ENCODE data around the gene MCU. TPM values are rescaled to one million over a fixed set of nuclear protein-coding genes. Genes with fewer than 3 reads are reported as not detected.

The MCU gene
- total and polyA plus RNA-seq, 10 of the 15 experiments (the other 5 are each of a cell fraction or from before 2014, with no cell fraction given), result 5.1 to 49.1 (median 17.9) TPM

DNA sequence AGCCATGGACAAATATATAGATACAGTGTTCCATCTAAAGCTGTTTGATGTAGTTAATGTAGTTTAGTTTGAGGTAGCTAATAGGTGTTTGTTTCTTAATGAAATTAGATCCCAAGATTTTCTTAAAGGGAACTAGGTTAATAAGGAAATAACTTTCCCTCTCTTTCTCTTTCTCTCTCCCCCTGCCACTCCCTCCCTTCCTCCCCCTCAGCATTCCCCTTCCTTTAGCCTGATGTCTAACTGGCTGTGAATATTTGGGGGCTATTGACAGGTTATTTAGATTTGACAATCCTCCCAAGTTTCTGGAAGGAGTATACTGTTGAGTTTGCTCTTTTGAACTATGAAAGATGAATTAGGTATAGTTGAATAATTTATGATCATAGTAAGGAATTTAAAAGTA is 136.4 kb downstream of the MCU start (continued):
- TF ChIP-seq STAT3 (IDR thresholded peaks at IDR 0.05; ENCODE audit: low read depth, low read length), result no peak
- no peak for TF ChIP-seq RCOR1 (conservative IDR thresholded peaks at IDR 0.05; ENCODE audit: low read depth, low read length)
- no peak for TF ChIP-seq ZSCAN29 (IDR thresholded peaks at IDR 0.05)
- no peak for TF ChIP-seq SMARCA5 (IDR thresholded peaks at IDR 0.05)
- TF ChIP-seq EP300 (IDR thresholded peaks at IDR 0.05; ENCODE audit: borderline replicate concordance in 1 of 2, control insufficient read depth in 1 of 2, low read depth in 2 of 2, low read length in 2 of 2), result no peak
- no peak for TF ChIP-seq YBX1 (IDR thresholded peaks at IDR 0.05)

DNA sequence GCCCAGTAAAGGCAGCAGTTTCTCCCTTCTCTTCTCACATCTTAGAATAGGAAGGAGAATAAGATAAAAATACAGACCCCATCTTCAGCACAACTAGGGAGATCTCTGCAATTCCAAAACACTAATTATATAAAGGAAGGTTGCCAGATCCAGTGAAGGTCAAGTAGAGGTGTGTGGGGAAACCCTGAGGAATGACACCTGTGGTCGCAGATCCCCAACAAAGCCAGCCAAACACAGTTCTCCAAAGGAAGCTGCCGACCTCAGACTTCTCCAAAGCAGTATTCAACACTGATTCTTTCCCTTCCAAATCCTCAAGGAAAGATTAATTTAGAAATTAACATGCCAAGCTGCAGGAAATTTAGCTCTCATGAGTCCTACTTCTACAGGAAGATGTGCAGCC is 138.7 kb downstream of the MCU start:
- Histone ChIP-seq H3K36me3 (ENCODE audit: control insufficient read depth in 2 of 2, insufficient read depth in 2 of 2, low read length in 1 of 2) (no peaks in the 10 kb centered on the region), H2AFZ (ENCODE audit: control insufficient read depth, low read depth, low read length) (no peak overlapping the region), H3K79me2 (ENCODE audit: control insufficient read depth, insufficient read depth, low read length) (no peaks in the 10 kb centered on the region), H3K9me3 (replicated peaks; ENCODE audit: control insufficient read depth, insufficient read depth, low read length) (no peaks in the 10 kb centered on the region), H3K27me3 (replicated peaks in 1 of 2; ENCODE audit: control insufficient read depth in 2 of 2, insufficient read depth in 2 of 2, low read length in 1 of 2) (no peaks in the 10 kb centered on the region), H3K4me1 (ENCODE audit: control insufficient read depth, insufficient read depth, low read length) (no peaks in the 10 kb centered on the region), H3K27ac (ENCODE audit: control insufficient read depth, insufficient read depth) (no peak overlapping the region), H3K9ac (ENCODE audit: control insufficient read depth, insufficient read depth, low read length) (no peak overlapping the region), H3K4me2 (ENCODE audit: control insufficient read depth, insufficient read depth) (no peak overlapping the region), H4K20me1 (ENCODE audit: control insufficient read depth, insufficient read depth) (no peaks in the 10 kb centered on the region), H3K4me3 (no peak overlapping the region)
- ATAC-seq (no peak), DNase-seq (ENCODE audit: low read depth, low spot score) (no peak), FAIRE-seq (no peak)
- intact Hi-C loops (cut with micrococcal nuclease; ENCODE audit: unreplicated experiment), result no loop called here
- TF ChIP-seq POU2F2 (IDR thresholded peaks at IDR 0.05; ENCODE audit: borderline replicate concordance, low read depth, low read length) (no peak), CBX5 (IDR thresholded peaks at IDR 0.05; ENCODE audit: low read depth) (no peak), CREB1 (IDR thresholded peaks at IDR 0.05; ENCODE audit: low read depth) (no peak), CHD2 (IDR thresholded peaks at IDR 0.05; ENCODE audit: borderline replicate concordance, low read depth, low read length) (no peak), JUND (IDR thresholded peaks at IDR 0.05; ENCODE audit: low read depth, low read length) (no peak), PML (IDR thresholded peaks at IDR 0.05; ENCODE audit: low read length) (no peak), ASH2L (IDR thresholded peaks at IDR 0.05; ENCODE audit: borderline replicate concordance, low read depth) (no peak), POLR2AphosphoS5 (IDR thresholded peaks at IDR 0.05; ENCODE audit: low read length) (no peak), IKZF1 (conservative IDR thresholded peaks at IDR 0.05) (no peak), PAX5 (IDR thresholded peaks at IDR 0.05; ENCODE audit: borderline replicate concordance, low read depth, low read length) (no peak)
- TF ChIP-seq, protein P1, sequence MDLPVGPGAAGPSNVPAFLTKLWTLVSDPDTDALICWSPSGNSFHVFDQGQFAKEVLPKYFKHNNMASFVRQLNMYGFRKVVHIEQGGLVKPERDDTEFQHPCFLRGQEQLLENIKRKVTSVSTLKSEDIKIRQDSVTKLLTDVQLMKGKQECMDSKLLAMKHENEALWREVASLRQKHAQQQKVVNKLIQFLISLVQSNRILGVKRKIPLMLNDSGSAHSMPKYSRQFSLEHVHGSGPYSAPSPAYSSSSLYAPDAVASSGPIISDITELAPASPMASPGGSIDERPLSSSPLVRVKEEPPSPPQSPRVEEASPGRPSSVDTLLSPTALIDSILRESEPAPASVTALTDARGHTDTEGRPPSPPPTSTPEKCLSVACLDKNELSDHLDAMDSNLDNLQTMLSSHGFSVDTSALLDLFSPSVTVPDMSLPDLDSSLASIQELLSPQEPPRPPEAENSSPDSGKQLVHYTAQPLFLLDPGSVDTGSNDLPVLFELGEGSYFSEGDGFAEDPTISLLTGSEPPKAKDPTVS (IDR thresholded peaks at IDR 0.05; ENCODE audit: low read depth, low read length), result no peak
- TF ChIP-seq, protein P2, sequence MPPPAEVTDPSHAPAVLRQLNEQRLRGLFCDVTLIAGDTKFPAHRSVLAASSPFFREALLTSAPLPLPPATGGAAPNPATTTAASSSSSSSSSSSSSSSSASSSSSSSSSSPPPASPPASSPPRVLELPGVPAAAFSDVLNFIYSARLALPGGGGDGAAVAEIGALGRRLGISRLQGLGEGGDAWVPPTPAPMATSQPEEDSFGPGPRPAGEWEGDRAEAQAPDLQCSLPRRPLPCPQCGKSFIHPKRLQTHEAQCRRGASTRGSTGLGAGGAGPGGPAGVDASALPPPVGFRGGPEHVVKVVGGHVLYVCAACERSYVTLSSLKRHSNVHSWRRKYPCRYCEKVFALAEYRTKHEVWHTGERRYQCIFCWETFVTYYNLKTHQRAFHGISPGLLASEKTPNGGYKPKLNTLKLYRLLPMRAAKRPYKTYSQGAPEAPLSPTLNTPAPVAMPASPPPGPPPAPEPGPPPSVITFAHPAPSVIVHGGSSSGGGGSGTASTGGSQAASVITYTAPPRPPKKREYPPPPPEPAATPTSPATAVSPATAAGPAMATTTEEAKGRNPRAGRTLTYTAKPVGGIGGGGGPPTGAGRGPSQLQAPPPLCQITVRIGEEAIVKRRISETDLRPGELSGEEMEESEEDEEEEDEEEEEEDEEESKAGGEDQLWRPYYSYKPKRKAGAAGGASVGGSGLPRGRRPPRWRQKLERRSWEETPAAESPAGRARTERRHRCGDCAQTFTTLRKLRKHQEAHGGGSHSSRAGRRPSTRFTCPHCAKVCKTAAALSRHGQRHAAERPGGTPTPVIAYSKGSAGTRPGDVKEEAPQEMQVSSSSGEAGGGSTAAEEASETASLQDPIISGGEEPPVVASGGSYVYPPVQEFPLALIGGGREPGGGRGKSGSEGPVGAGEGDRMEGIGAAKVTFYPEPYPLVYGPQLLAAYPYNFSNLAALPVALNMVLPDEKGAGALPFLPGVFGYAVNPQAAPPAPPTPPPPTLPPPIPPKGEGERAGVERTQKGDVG (CRISPR knock-in tag; IDR thresholded peaks at IDR 0.05), result no peak
- RAD21 ChIA-PET (ENCODE audit: unreplicated experiment), result interaction anchor here (1.0 kb wide), 2 partner anchors 144 to 455 kb away, joined by 3 read pairs; no protein-coding TSS in a partner anchor
- CTCF ChIA-PET, result interaction anchor here (1.4 to 2.1 kb wide), 2 partner anchors 45 to 466 kb away, joined by 3 to 8 read pairs; no protein-coding TSS in a partner anchor
- POLR2A ChIA-PET, result no interaction called here
- in situ Hi-C loops (cut with MboI), result loop anchor here (5.0 kb wide), 1 partner anchor 468 kb away; no protein-coding TSS in a partner anchor
- SMC1A ChIA-PET (ENCODE audit: uncharacterized antibody, unreplicated experiment), result interaction anchor here (0.6 to 1.5 kb wide), 5 partner anchors 15 to 466 kb away, joined by 3 to 6 read pairs (median 3); no protein-coding TSS in a partner anchor
- no TSS peak for BruUV-seq (replicated peaks)
- 96% methylated on average over 2 of the region's 2 CpGs for WGBS (ENCODE audit: insufficient coverage, insufficient replicate concordance, low lambda C conversion rate, missing lambda C conversion rate)

Data from GM12878 (cell line).